Left ventricle myocardium superior (tissue), 1 donor: Measurements from ENCODE around the gene TBC1D8B. TPM values are rescaled to one million over a fixed set of nuclear protein-coding genes. Genes with fewer than 3 reads are reported as not detected.

Source experiments
- total RNA-seq: library from RNA; stranded (reverse); fragmentation: NEBNext Ultra II Directional; extraction: Animal tissue kit (Norgen Biotek cat#: 25700); gene quantifications from one replicate; pipeline ENCODE4 v1.2.1, GENCODE V29; 2021
- donor health status: DM: no; HTN: yes; CAD: no; lungs with severe emphysema.

Gene TBC1D8B
- total RNA-seq, 1 donor from 2014 or later, result 1.6 TPM

Other genes starting within 250 kb of the TBC1D8B start
- 0.64 TPM for gene RADX, start 190.7 kb upstream of the TBC1D8B start, total RNA-seq
- 0.15 TPM for gene RNF128, start 76.0 kb upstream of the TBC1D8B start, total RNA-seq
- gene RIPPLY1, start 100.7 kb downstream of the TBC1D8B start, total RNA-seq, result not detected
- not detected for gene CLDN2, start 117.7 kb downstream of the TBC1D8B start, total RNA-seq
- gene MORC4, start 197.5 kb downstream of the TBC1D8B start, total RNA-seq, result 2.8 TPM